CD4-positive, alpha-beta T cell treated with Interferon gamma for 1 hour (primary cell): Measurements from ENCODE around the gene LONP2.
A peak's percentile ranks its signal among the peaks of the same experiment; 100 is the strongest.
"Not testable (repeated sequence)": the region's sequence is repeated elsewhere in the genome, so short reads cannot be mapped to it uniquely, and the experiment has no call there.

Source experiments
- DNase-seq: peaks from one replicate; pipeline ENCODE4 v3.0.0-alpha.2; 2020

LONP2 gene

GRCh38 chr16:48342591-48342990, 98.5 kb downstream of the LONP2 start:
- no peak for DNase-seq

GRCh38 chr16:48347191-48347865, 103.2 kb downstream of the LONP2 start:
- no peak for DNase-seq

GRCh38 chr16:48347980-48348379, 103.9 kb downstream of the LONP2 start:
- no peak for DNase-seq

DNA sequence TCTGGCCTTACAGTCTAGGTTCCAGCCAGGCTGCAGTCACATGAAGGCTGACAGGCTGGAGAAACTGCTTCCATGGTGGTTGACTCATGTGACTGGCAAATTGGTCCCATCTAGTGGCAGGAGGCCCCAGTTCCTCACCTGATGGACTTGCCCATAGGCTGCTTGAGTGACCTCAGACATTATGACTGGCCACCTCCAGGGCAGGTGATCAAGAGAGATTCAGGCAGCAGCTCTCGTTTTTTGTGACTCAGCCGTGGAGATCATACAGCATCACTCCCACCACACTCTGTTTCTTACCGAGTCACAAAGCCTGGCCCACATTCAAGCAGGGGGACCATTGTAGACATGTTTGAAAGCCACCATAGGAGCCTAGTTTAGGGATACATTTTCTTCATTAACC, 106.6 kb downstream of the LONP2 start:
- no peak for DNase-seq

- DNase-seq, result no peak
Measured at GRCh38 chr16:48352648-48353390, 108.7 kb downstream of the LONP2 start.

- peak; percentile 73 for DNase-seq
Measured at GRCh38 chr16:48353565-48354163, 109.6 kb downstream of the LONP2 start.

DNA sequence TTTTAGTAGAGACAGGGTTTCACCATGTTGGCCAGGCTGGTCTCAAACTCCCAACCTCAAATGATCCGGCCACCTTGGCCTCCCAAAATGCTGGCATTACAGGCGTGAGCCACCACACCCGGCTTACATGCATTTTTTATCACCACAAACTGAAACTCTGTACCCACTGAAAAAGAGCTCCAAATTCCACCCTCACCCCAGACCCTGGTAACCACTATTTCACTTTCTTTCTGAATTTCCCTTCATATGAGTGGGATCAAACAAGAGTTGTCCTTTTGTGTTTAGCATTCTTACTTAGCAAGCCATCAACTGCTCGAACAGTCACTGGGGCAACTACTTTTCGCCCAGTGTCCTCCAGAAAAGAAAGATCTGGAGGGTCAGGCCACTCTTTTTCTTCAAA, 110.3 kb downstream of the LONP2 start:
- DNase-seq, result not testable (repeated sequence)

DNA sequence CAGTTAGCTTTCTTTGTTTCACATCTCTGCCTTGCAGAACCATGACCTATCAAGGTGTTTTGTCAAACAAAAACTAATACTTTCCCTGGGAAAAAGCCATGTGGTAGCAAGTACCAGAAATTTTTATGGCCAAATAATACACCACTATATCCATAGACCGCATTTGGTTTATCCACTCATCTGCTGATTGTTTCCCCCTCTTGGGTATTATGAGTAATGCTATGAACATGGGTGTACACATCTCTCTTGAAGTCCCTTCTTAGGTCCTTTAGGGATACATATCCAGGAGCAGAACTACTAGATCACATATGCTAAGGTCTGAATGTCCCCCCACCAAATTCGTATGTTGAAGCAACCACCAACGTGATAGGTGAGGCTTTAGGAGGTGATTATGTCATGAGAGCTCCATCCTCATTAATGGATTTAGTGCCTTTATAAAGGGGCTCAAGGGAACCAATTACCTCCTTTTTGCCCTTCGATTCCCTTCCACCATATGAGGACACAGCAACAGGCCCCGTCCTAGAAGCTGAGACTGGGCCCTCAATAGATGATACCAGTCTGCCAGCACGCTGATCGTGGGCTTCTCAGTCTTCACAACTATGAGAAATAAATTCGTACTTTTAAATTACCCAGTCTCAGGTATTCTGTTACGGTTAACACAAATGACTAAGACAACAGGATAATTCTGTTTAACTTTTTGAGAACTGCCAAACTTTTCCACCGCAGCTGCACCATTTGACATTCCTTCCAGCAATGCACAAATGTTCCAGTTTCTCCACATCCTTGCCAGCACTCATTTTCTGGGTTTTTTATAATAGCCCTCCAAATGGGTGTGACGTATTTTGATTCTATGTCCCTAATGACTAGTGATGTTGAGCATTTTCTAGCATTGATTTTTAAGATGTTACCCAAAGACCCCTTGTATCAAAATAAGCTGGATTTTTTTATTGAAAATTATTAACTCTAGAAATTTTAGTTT, 111.1 kb downstream of the LONP2 start:
- no peak for DNase-seq

- no peak for DNase-seq
Measured at GRCh38 chr16:48356633-48357376, 112.7 kb downstream of the LONP2 start.

- DNase-seq, result no peak
Measured at GRCh38 chr16:48358419-48358818, 114.3 kb downstream of the LONP2 start.

GRCh38 chr16:48359983-48360382, 115.9 kb downstream of the LONP2 start:
- no peak for DNase-seq

GRCh38 chr16:48361012-48361411, 116.9 kb downstream of the LONP2 start:
- no peak for DNase-seq

DNA sequence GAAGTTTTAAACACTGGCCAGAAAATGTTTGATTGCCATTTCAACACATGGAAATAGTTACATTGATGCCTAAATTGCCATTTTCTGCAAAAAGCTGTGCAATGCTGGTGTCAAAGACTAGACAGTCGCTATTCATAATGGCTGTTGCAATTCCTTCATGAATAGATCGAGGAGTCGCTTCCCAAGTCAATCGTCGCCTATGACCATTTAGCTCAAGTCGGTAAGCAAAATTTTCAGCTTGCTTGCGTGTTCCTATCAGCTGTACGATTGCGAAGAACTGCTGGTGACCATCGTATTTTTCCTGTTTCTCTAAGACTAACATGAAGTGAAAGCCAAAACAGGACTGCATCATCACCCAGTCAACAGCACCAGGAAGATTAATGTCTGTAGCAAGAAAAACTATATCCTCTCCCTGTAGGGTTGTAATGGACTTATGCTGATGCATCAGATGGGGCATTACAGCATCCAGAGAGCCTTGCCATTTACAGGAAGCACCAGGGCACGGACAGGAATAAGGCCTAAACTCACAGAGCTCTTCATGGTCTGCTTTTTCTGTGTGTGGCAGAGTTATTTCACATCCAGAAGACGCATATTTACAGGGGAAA, 117.5 kb downstream of the LONP2 start:
- peak; percentile 34 for DNase-seq

- no peak for DNase-seq
Measured at GRCh38 chr16:48365025-48365600, 121.0 kb downstream of the LONP2 start.

GRCh38 chr16:48365601-48366164, 121.6 kb downstream of the LONP2 start:
- peak; percentile 76 for DNase-seq

- peak; percentile 64 for DNase-seq
Measured at GRCh38 chr16:48366165-48367093, 122.3 kb downstream of the LONP2 start.

GRCh38 chr16:48367441-48368049, 123.4 kb downstream of the LONP2 start:
- DNase-seq, result no peak

DNA sequence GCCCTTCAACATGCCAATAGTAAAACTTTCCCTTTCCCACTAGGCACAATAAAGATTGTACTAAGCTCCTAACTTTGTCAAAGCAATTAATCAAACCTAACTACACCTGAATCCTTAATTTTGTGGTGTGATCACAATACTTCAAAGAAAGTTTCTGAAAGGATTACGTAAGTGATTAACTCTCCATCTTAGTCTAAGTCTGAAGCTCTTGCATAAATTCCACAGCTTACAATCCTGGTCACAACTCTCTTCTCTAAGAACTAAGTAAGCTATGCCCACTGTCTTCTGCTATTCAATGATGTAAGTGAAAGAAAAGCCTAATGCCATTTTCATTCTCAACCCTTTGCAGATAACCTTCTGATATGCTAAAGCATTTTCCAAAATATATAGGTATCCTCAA, 125.7 kb downstream of the LONP2 start:
- DNase-seq, result no peak

GRCh38 chr16:48370229-48370628, 126.1 kb downstream of the LONP2 start:
- no peak for DNase-seq
